GM23338 (cell line): ENCODE results near the gene TPT1. TPM values are rescaled to one million over a fixed set of nuclear protein-coding genes. Genes with fewer than 3 reads are reported as not detected.

Experiments
- ATAC-seq: fragments of 200-7000 bp; cut with Tn5 transposase; 3 replicates; pipeline ENCODE4 v1.9.1; 2020
- DNase-seq: peaks from one replicate; pipeline ENCODE4 v3.0.0-alpha.2; 2015; ENCODE audit warnings: low spot score
- H2AFZ ChIP-seq: fragments of 200-600 bp; sonication (generic); 2 replicates; pipeline ENCODE4 v1.8.0; 2016; ENCODE audit warnings: antibody characterized with exemption, mild to moderate bottlenecking, moderate library complexity
- H3F3A ChIP-seq: fragments of 200-600 bp; sonication (generic); replicated peaks from 2 replicates; pipeline ENCODE4 v1.8.0; 2017; ENCODE audit warnings: antibody characterized with exemption, mixed run types, low read depth
- H3K27ac ChIP-seq: fragments of 200-600 bp; sonication (generic); 2 replicates; pipeline ENCODE4 v1.6.1; 2016; ENCODE audit warnings: low read depth
- H3K27me3 ChIP-seq: fragments of 200-600 bp; sonication (generic); 2 replicates; pipeline ENCODE4 v1.8.0; 2016; ENCODE audit warnings: mild to moderate bottlenecking, mixed run types, moderate library complexity; ENCODE audit not compliant: insufficient read depth
- H3K36me3 ChIP-seq: fragments of 200-600 bp; sonication (generic); 2 replicates; pipeline ENCODE4 v1.8.0; 2016; ENCODE audit warnings: mild to moderate bottlenecking; ENCODE audit not compliant: insufficient read depth
- H3K4me1 ChIP-seq: fragments of 200-600 bp; sonication (generic); 2 replicates; pipeline ENCODE4 v1.8.0; 2016; ENCODE audit warnings: mild to moderate bottlenecking, moderate library complexity; ENCODE audit not compliant: insufficient read depth
- H3K4me2 ChIP-seq: fragments of 200-600 bp; sonication (generic); 2 replicates; pipeline ENCODE4 v1.7.1; 2017; ENCODE audit warnings: mixed run types
- H3K4me3 ChIP-seq: fragments of 200-600 bp; sonication (generic); 2 replicates; pipeline ENCODE4 v1.6.1; 2016; ENCODE audit warnings: mixed run types
- H3K79me2 ChIP-seq: fragments of 200-600 bp; sonication (generic); replicated peaks from 2 replicates; pipeline ENCODE4 v1.8.0; 2017; ENCODE audit warnings: mild to moderate bottlenecking; ENCODE audit not compliant: insufficient read depth
- H3K9me2 ChIP-seq: fragments of 200-600 bp; sonication (generic); 2 replicates; pipeline ENCODE4 v1.8.0; 2017; ENCODE audit not compliant: insufficient read depth
- H4K20me1 ChIP-seq: fragments of 200-600 bp; sonication (generic); replicated peaks from 2 replicates; pipeline ENCODE4 v1.8.0; 2017; ENCODE audit warnings: mild to moderate bottlenecking; ENCODE audit not compliant: insufficient read depth
- H3K27ac Mint-ChIP-seq: 2 replicates; pipeline ENCODE4 v1.8.0; 2020; ENCODE audit warnings: inconsistent platforms, mild to moderate bottlenecking, moderate library complexity, mixed read lengths
- H3K27me3 Mint-ChIP-seq: 3 replicates; pipeline ENCODE4 v1.8.0; 2022; ENCODE audit warnings: low read depth, mild to moderate bottlenecking, moderate library complexity, mixed read lengths, inconsistent platforms; ENCODE audit not compliant: insufficient read depth, poor library complexity
- H3K36me3 Mint-ChIP-seq: 3 replicates; pipeline ENCODE4 v1.8.0; 2021; ENCODE audit warnings: low read depth, mild to moderate bottlenecking, inconsistent platforms, moderate library complexity, mixed read lengths
- H3K4me1 Mint-ChIP-seq: 3 replicates; pipeline ENCODE4 v1.8.0; 2020; ENCODE audit warnings: mild to moderate bottlenecking, inconsistent platforms, mixed read lengths
- H3K4me3 Mint-ChIP-seq: 3 replicates; pipeline ENCODE4 v1.8.0; 2021; ENCODE audit warnings: moderate library complexity, mild to moderate bottlenecking, inconsistent platforms, mixed read lengths
- H3K9me3 Mint-ChIP-seq: 3 replicates; pipeline ENCODE4 v1.8.0; 2020; ENCODE audit warnings: moderate library complexity, mild to moderate bottlenecking, inconsistent platforms, mixed read lengths
- CTCF ChIP-seq, 2 experiments: fragments of 200-600 bp in 1 of 2; sonication (generic) in 1 of 2; conservative IDR thresholded peaks; 2 replicates each; pipeline versions ENCODE4 v1.5.1 to v1.6.1; 2016 to 2017; ENCODE audit warnings: antibody characterized with exemption in 2 of 2, low read depth in 2 of 2, mild to moderate bottlenecking in 2 of 2, moderate library complexity in 1 of 2
- ETS1 ChIP-seq: IDR thresholded peaks from 2 replicates; pipeline ENCODE4 v1.6.1; 2016; ENCODE audit warnings: antibody characterized with exemption
- EZH2 ChIP-seq: fragments of 200-600 bp; sonication (generic); IDR thresholded peaks from one replicate; pipeline ENCODE4 v1.8.0; 2017; ENCODE audit warnings: antibody characterized with exemption, mild to moderate bottlenecking, low read depth; ENCODE audit not compliant: unreplicated experiment
- EZH2phosphoT487 ChIP-seq: fragments of 200-600 bp; sonication (generic); IDR thresholded peaks from one replicate; pipeline ENCODE4 v1.8.1; 2018; ENCODE audit warnings: antibody characterized with exemption; ENCODE audit not compliant: unreplicated experiment
- JUNB ChIP-seq: IDR thresholded peaks from one replicate; pipeline ENCODE4 v1.6.1; 2016; ENCODE audit warnings: antibody characterized with exemption; ENCODE audit not compliant: unreplicated experiment
- POLR2AphosphoS5 ChIP-seq: IDR thresholded peaks from 2 replicates; pipeline ENCODE4 v1.6.1; 2016; ENCODE audit warnings: antibody characterized with exemption, low read depth
- ZNF462 ChIP-seq: fragments of 250-450 bp; sonication (Bioruptor Pico); IDR thresholded peaks from 2 replicates; pipeline ENCODE4 v1.5.0; 2020; ENCODE audit warnings: mild to moderate bottlenecking, moderate library complexity
- polyA plus RNA-seq: library from polyadenylated mRNA; unstranded; fragments of >200 nt; fragmentation: Nextera tagmentation; extraction: Ambion mirVana; gene quantifications from 2 replicates; pipeline ENCODE4 v1.2.1, GENCODE V29; 2016
- total RNA-seq: library from RNA; depleted of rRNA; stranded (reverse); fragments of >200 nt; shearing (Covaris generic); gene quantifications from 2 replicates; pipeline ENCODE4 v1.2.3, GENCODE V29; 2014

Gene TPT1
- total and polyA plus RNA-seq, 2 experiments from 2014 or later = 1,385 to 2,519 TPM

GRCh38 chr13:45367358-45367757 is 26.4 kb upstream of the TPT1 start:
- H3K4me3 Mint-ChIP-seq = no peak overlapping the region; the same call in 2 of the 3 replicates
- H3K4me1 ChIP-seq = peaks cover 17% of the 10 kb centered on the region
- no peak overlapping the region for H2AFZ ChIP-seq
- peaks cover 32% of the 10 kb centered on the region for H3K4me1 Mint-ChIP-seq
- H3K27me3 ChIP-seq = no peaks in the 10 kb centered on the region
- TF ChIP-seq EZH2phosphoT487 (no peak), ZNF462 (CRISPR knock-in tag) (no peak), CTCF (conservative IDR thresholded peaks at IDR 0.05; ENCODE audit: low read depth in 2 of 2) (no peak), POLR2AphosphoS5 (no peak), ETS1 (no peak), EZH2 (no peak), JUNB (no peak)
- H3K4me3 ChIP-seq = no peak overlapping the region
- H3K36me3 Mint-ChIP-seq = peaks cover 14% of the 10 kb centered on the region; the same call in 2 of the 3 replicates
- H3K9me2 ChIP-seq = no peaks in the 10 kb centered on the region
- H3K9me3 Mint-ChIP-seq = peaks cover 4% of the 10 kb centered on the region; the same call in 2 of the 3 replicates
- peaks cover 7% of the 10 kb centered on the region; the same call in 1 of the 2 replicates for H3F3A ChIP-seq
- peaks cover 8% of the 10 kb centered on the region for H3K27me3 Mint-ChIP-seq
- H3K79me2 ChIP-seq = no peaks in the 10 kb centered on the region
- no peaks in the 10 kb centered on the region for H4K20me1 ChIP-seq
- DNase-seq = peak; percentile 72
- no peak overlapping the region; the same call in 1 of the 2 replicates for H3K4me2 ChIP-seq
- H3K36me3 ChIP-seq = no peaks in the 10 kb centered on the region
- H3K27ac Mint-ChIP-seq = peak overlapping the region; percentile 61
- peak; percentile 6; the same call in 2 of the 3 replicates for ATAC-seq
- peak overlapping the region; percentile 75 for H3K27ac ChIP-seq
